Ishikawa (cell line): ENCODE measurements around the gene NUDT4.

Experiments
- CEBPB ChIP-seq: IDR thresholded peaks from 2 replicates; pipeline ENCODE4 v1.6.1; 2012
- TAF1 ChIP-seq: IDR thresholded peaks from 2 replicates; pipeline ENCODE4 v1.6.1; 2012; ENCODE audit warnings: low read depth, mild to moderate bottlenecking
- YY1 ChIP-seq: IDR thresholded peaks from 2 replicates; pipeline ENCODE4 v1.6.1; 2012; ENCODE audit warnings: low read depth
- TF ChIP-seq, protein P1 (sequence below): IDR thresholded peaks from 2 replicates; pipeline ENCODE4 v1.6.1; 2012

DNA sequence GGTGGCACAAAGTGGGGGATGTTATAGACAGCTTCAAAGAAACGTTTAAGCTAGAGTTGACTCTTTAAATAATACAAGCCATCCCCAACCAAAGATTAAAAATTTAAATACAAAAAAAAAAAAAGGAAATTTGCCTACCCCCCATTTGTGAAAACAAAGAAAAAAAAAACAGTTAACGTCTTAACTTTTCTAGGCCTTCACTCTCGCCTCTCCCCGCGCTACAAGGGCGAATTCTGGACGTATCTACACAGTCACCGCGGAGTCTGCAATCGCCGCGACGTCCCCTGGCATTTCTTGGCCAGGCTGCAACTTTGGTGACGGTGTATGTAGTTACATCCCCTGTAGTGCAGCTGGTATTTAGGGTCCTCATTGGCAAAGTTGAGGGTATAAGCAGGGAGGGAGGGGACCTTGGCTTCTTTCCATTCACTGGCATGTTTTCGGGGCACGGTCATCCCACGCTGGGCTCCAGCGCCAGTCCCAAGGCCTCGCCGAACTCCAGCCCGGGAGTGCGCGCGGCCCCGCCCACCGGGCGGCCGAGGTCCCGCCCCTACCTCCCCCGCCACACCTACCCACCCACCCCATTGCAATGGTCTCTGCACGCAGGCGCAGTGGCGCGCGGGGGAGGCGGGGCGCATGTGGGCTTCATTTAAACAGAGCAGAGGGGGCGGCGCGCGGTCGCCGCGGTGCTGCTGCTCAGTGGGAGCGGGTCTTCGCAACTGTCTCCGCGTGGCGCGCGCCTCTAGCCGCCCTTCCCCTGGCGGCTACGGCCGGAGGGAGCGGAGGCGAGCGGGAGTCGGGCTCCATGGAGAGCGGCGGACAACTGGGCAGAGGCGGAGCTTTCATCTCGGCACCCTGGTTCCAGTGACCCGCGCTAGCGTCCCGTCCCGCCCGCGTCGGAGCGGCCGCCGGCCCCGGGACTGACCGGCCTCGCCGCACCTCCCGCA, at the start of gene NUDT4:
- TF ChIP-seq YY1 (peak; percentile 30; the same call in 1 of the 2 replicates), CEBPB (no peak), TAF1 (peak; percentile 68)
- TF ChIP-seq, protein P1, sequence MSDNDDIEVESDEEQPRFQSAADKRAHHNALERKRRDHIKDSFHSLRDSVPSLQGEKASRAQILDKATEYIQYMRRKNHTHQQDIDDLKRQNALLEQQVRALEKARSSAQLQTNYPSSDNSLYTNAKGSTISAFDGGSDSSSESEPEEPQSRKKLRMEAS, result peak; percentile 68
